IMR-90 (cell line): Measurements from ENCODE around the gene ATP10B.

Source experiments
- CTCF ChIP-seq: conservative IDR thresholded peaks from 2 replicates; pipeline ENCODE4 v1.5.1; 2012; ENCODE audit warnings: mild to moderate bottlenecking, low read depth, low read length, improper control_type of control experiment
- POLR2A ChIP-seq: IDR thresholded peaks from 2 replicates; pipeline ENCODE4 v1.6.1; 2012; ENCODE audit warnings: mild to moderate bottlenecking, low read depth, low read length

- TF ChIP-seq CTCF (no peak), POLR2A (no peak)
Measured at GRCh38 chr5:160824301-160825001, 27.6 kb downstream of the ATP10B start.
